CD14-positive monocyte (primary cell): ENCODE results near the gene PLXNA2. TPM values are rescaled to one million over a fixed set of nuclear protein-coding genes. Genes with fewer than 3 reads are reported as not detected.

Source experiments
- DNase-seq, 3 donors: peaks; one replicate each; pipeline ENCODE4 v3.0.0-alpha.2; 2011 to 2022
- H2AFZ ChIP-seq: 2 replicates; pipeline ENCODE4 v1.6.0; 2012; ENCODE audit warnings: mild to moderate bottlenecking, low read depth, low read length, inconsistent platforms; ENCODE audit not compliant: insufficient read depth, poor library complexity, severe bottlenecking
- H3K27ac ChIP-seq, 2 donors: 1 replicate in 1 of 2; 2 replicates in 1 of 2; pipeline ENCODE4 v1.5.1; 2012 to 2013; ENCODE audit warnings: low read length in 2 of 2, control low read depth in 1 of 2, inconsistent platforms in 1 of 2, low read depth in 1 of 2, mild to moderate bottlenecking in 1 of 2
- H3K27me3 ChIP-seq, 2 donors: one replicate each; pipeline versions ENCODE4 v1.6.0 to v1.6.1; 2011 to 2013; ENCODE audit warnings: low read length in 2 of 2; ENCODE audit not compliant: control insufficient read depth in 2 of 2, insufficient read depth in 2 of 2
- H3K36me3 ChIP-seq, 2 donors: replicated peaks in 1 of 2; 1 replicate in 1 of 2; 2 replicates in 1 of 2; pipeline versions ENCODE4 v1.5.1 to v1.6.1; 2012 to 2013; ENCODE audit warnings: low read length in 2 of 2, control low read depth in 1 of 2, inconsistent platforms in 1 of 2, mild to moderate bottlenecking in 1 of 2; ENCODE audit not compliant: insufficient read depth in 2 of 2, control insufficient read depth in 1 of 2
- H3K4me1 ChIP-seq, 2 donors: 1 replicate in 1 of 2; 2 replicates in 1 of 2; pipeline versions ENCODE4 v1.5.1 to v1.6.1; 2012 to 2013; ENCODE audit warnings: low read length in 2 of 2, control low read depth in 1 of 2, inconsistent platforms in 1 of 2, mild to moderate bottlenecking in 1 of 2, moderate library complexity in 1 of 2; ENCODE audit not compliant: insufficient read depth in 2 of 2, control insufficient read depth in 1 of 2
- H3K4me2 ChIP-seq: replicated peaks from 2 replicates; pipeline ENCODE3; 2012; ENCODE audit warnings: low read length, moderate library complexity, mild to moderate bottlenecking; ENCODE audit not compliant: poor library complexity, severe bottlenecking; ENCODE audit errors: extremely low read depth
- H3K4me3 ChIP-seq, 3 experiments: fragments of 200-600 bp in 1 of 3; sonication (generic) in 1 of 3; replicated peaks in 1 of 3; 1 replicate in 2 of 3; 2 replicates in 1 of 3; pipeline ENCODE4 v1.5.1; 2011 to 2013; ENCODE audit warnings: low read length in 3 of 3, mild to moderate bottlenecking in 3 of 3, control low read depth in 2 of 3, low read depth in 2 of 3, inconsistent platforms in 1 of 3, moderate library complexity in 1 of 3
- H3K79me2 ChIP-seq: 2 replicates; pipeline ENCODE4 v1.6.0; 2012; ENCODE audit warnings: mild to moderate bottlenecking, control low read depth, inconsistent platforms, low read length, moderate library complexity; ENCODE audit not compliant: insufficient read depth
- H3K9ac ChIP-seq: 2 replicates; pipeline ENCODE4 v1.6.0; 2017; ENCODE audit warnings: low read length, mild to moderate bottlenecking; ENCODE audit not compliant: insufficient read depth, poor library complexity, severe bottlenecking
- H3K9me3 ChIP-seq, 2 donors: replicated peaks in 1 of 2; 1 replicate in 1 of 2; 2 replicates in 1 of 2; pipeline versions ENCODE4 v1.5.1 to v1.6.1; 2012 to 2013; ENCODE audit warnings: low read length in 2 of 2, control low read depth in 1 of 2; ENCODE audit not compliant: control insufficient read depth in 1 of 2, insufficient read depth in 1 of 2
- H4K20me1 ChIP-seq: 2 replicates; pipeline ENCODE4 v1.6.0; 2012; ENCODE audit warnings: mild to moderate bottlenecking, low read length, control low read depth, moderate library complexity; ENCODE audit not compliant: insufficient read depth
- H3K27ac Mint-ChIP-seq, 7 donors: one replicate each; pipeline ENCODE4 v1.8.0; 2020; ENCODE audit warnings: mild to moderate bottlenecking in 7 of 7, mixed read lengths in 7 of 7, moderate library complexity in 6 of 7, inconsistent platforms in 2 of 7
- H3K27me3 Mint-ChIP-seq, 3 donors: one replicate each; pipeline ENCODE4 v1.8.0; 2021 to 2022; ENCODE audit warnings: low read depth in 3 of 3, mild to moderate bottlenecking in 3 of 3, mixed read lengths in 3 of 3, moderate library complexity in 3 of 3, inconsistent platforms in 1 of 3
- H3K36me3 Mint-ChIP-seq, 2 donors: one replicate each; pipeline ENCODE4 v1.8.0; 2020; ENCODE audit warnings: mixed read lengths in 2 of 2, inconsistent platforms in 1 of 2, mild to moderate bottlenecking in 1 of 2
- H3K4me1 Mint-ChIP-seq: one replicate; pipeline ENCODE4 v1.8.0; 2020; ENCODE audit warnings: mild to moderate bottlenecking, mixed read lengths
- H3K4me3 Mint-ChIP-seq, 2 donors: one replicate each; pipeline ENCODE4 v1.8.0; 2020; ENCODE audit warnings: mild to moderate bottlenecking in 2 of 2, mixed read lengths in 2 of 2, moderate library complexity in 1 of 2
- H3K9me3 Mint-ChIP-seq, 7 donors: one replicate each; pipeline ENCODE4 v1.8.0; 2020 to 2022; ENCODE audit warnings: mixed read lengths in 7 of 7, mild to moderate bottlenecking in 6 of 7, moderate library complexity in 6 of 7, inconsistent platforms in 2 of 7
- CTCF ChIP-seq: fragments of 200-600 bp; IDR thresholded peaks from one replicate; pipeline ENCODE4 v1.8.0; 2022; ENCODE audit warnings: antibody characterized with exemption, mild to moderate bottlenecking
- WGBS: methylation state at CpG from one replicate; pipeline ENCODE4 v1.1.5; 2013; ENCODE audit warnings: missing lambda C conversion rate; ENCODE audit not compliant: insufficient coverage; 5-methylcytosine and 5-hydroxymethylcytosine counted together
- intact Hi-C, 2 donors: fragments of 100-400 bp; cut with micrococcal nuclease; formaldehyde crosslinking; loops; one replicate each; pipeline versions ENCODE4 v1.15.0 to v1.15.1; 2023
- polyA plus RNA-seq, 3 donors: library from polyadenylated mRNA; depleted of rRNA in 1 of 3; unstranded in 2 of 3; stranded (reverse) in 1 of 3; fragments of 300-500 nt in 2 of 3; fragments of >200 nt in 1 of 3; fragmentation: Illumina TruSeq in 2 of 3; gene quantifications; 1 replicate in 2 of 3; 2 replicates in 1 of 3; pipeline ENCODE4 v1.2.3, GENCODE V29; 2012 to 2021

Gene PLXNA2
- polyA plus RNA-seq, 3 donors: 0.75 to 2.1 (median 1.1) TPM

- H2AFZ ChIP-seq: no peak overlapping the region
- Mint-ChIP-seq H3K27ac (no peak overlapping the region), H3K36me3 (no peaks in the 10 kb centered on the region), H3K27me3 (peaks cover 9 to 35% (median 12%) of the 10 kb centered on the region in 3 donors), H3K4me3 (no peak overlapping the region), H3K9me3 (no peaks in the 10 kb centered on the region), H3K4me1 (no peaks in the 10 kb centered on the region)
- H3K4me1 ChIP-seq: no peaks in the 10 kb centered on the region
- no peak for TF ChIP-seq CTCF
- H3K27me3 ChIP-seq: peaks cover 0 to 9% of the 10 kb centered on the region in 2 donors
- no CpG with 5 or more reads among the region's 5 CpGs for WGBS
- no peak for DNase-seq
- no peaks in the 10 kb centered on the region for H3K9me3 ChIP-seq
- H3K9ac ChIP-seq: no peak overlapping the region
- no peaks in the 10 kb centered on the region for H4K20me1 ChIP-seq
- H3K4me2 ChIP-seq: no peak overlapping the region
- H3K79me2 ChIP-seq: no peaks in the 10 kb centered on the region
- H3K36me3 ChIP-seq: no peaks in the 10 kb centered on the region
- no peak overlapping the region for H3K27ac ChIP-seq
- H3K4me3 ChIP-seq: no peak overlapping the region
- intact Hi-C loops: no loop called here
Observed at GRCh38 chr1:208251015-208251414, 6.8 kb upstream of the PLXNA2 start.

- Mint-ChIP-seq H3K27ac (no peak overlapping the region), H3K4me1 (no peaks in the 10 kb centered on the region), H3K27me3 (peaks cover 9 to 34% (median 11%) of the 10 kb centered on the region in 3 donors), H3K36me3 (no peaks in the 10 kb centered on the region), H3K4me3 (no peak overlapping the region), H3K9me3 (no peaks in the 10 kb centered on the region)
- Histone ChIP-seq H3K36me3 (no peaks in the 10 kb centered on the region), H2AFZ (no peak overlapping the region), H3K4me2 (no peak overlapping the region), H3K4me1 (no peaks in the 10 kb centered on the region), H3K9ac (no peak overlapping the region), H3K27ac (no peak overlapping the region), H3K79me2 (no peaks in the 10 kb centered on the region), H4K20me1 (no peaks in the 10 kb centered on the region), H3K4me3 (no peak overlapping the region), H3K27me3 (peaks cover 0 to 11% of the 10 kb centered on the region in 2 donors), H3K9me3 (no peaks in the 10 kb centered on the region)
- no peak for DNase-seq
- WGBS: 40% methylated on average over 1 of the region's 6 CpGs
- TF ChIP-seq CTCF: no peak
- intact Hi-C loops: no loop called here
Observed at GRCh38 chr1:208250613-208251012, 6.4 kb upstream of the PLXNA2 start.
